ENCODE results near the gene THOC6.
"Not testable (repeated sequence)": the region's sequence is repeated elsewhere in the genome, so short reads cannot be mapped to it uniquely, and the experiment has no call there.

The THOC6 gene

GRCh38 chr16:3054965-3055733 is 31.3 kb downstream of the THOC6 start:
- no peak for DNase-seq (ENCODE audit: low spot score)

GRCh38 chr16:3055734-3056115 is 31.9 kb downstream of the THOC6 start:
- DNase-seq (ENCODE audit: low spot score), result not testable (repeated sequence)

GRCh38 chr16:3056336-3057180 is 32.7 kb downstream of the THOC6 start:
- DNase-seq (ENCODE audit: low spot score), result no peak

GRCh38 chr16:3057181-3058138 is 33.6 kb downstream of the THOC6 start:
- no peak for DNase-seq (ENCODE audit: low spot score)

- peak; percentile 10 for DNase-seq (ENCODE audit: low spot score)
Observed at GRCh38 chr16:3058139-3059030, 34.5 kb downstream of the THOC6 start.

- DNase-seq (ENCODE audit: low spot score), result peak; percentile 66
Observed at GRCh38 chr16:3059041-3059722, 35.3 kb downstream of the THOC6 start.

- no peak for DNase-seq (ENCODE audit: low spot score)
Observed at GRCh38 chr16:3059723-3060242, 35.9 kb downstream of the THOC6 start.

- DNase-seq (ENCODE audit: low spot score), result no peak
Observed at GRCh38 chr16:3060339-3061127, 36.7 kb downstream of the THOC6 start.

- no peak for DNase-seq (ENCODE audit: low spot score)
Observed at GRCh38 chr16:3062553-3062952, 38.7 kb downstream of the THOC6 start.

GRCh38 chr16:3063625-3064386 is 40.0 kb downstream of the THOC6 start:
- DNase-seq (ENCODE audit: low spot score), result no peak

- no peak for DNase-seq (ENCODE audit: low spot score)
Observed at GRCh38 chr16:3065069-3065741, 41.4 kb downstream of the THOC6 start, which contains the start of gene IL32. TSS of gene IL32 (plus strand) at chr16:3065640. CDS start at chr16:3065812, 172 bp downstream.

- no peak for DNase-seq (ENCODE audit: low spot score)
Observed at GRCh38 chr16:3065742-3066439, 42.1 kb downstream of the THOC6 start.

- no peak for DNase-seq (ENCODE audit: low spot score)
Observed at GRCh38 chr16:3066440-3066748, 42.6 kb downstream of the THOC6 start.

- no peak for DNase-seq (ENCODE audit: low spot score)
Observed at GRCh38 chr16:3068487-3068886, 44.7 kb downstream of the THOC6 start.

- DNase-seq (ENCODE audit: low spot score), result not testable (repeated sequence)
Observed at GRCh38 chr16:3069146-3069545, 45.3 kb downstream of the THOC6 start.

GRCh38 chr16:3070608-3071111 is 46.8 kb downstream of the THOC6 start:
- DNase-seq (ENCODE audit: low spot score), result no peak

GRCh38 chr16:3071655-3072054 is 47.8 kb downstream of the THOC6 start:
- no peak for DNase-seq (ENCODE audit: low spot score)
